ENCODE measurements around the gene PTDSS2. TPM values are rescaled to one million over a fixed set of nuclear protein-coding genes. Genes with fewer than 3 reads are reported as not detected.

Gene PTDSS2
- total and polyA plus RNA-seq, 11 donors: 20.3 to 43.0 (median 25.7) TPM

- peaks cover 0 to 1% (median 0%) of the 10 kb centered on the region in 9 donors for H3K36me3 ChIP-seq
- H3K9me3 ChIP-seq: no peaks in the 10 kb centered on the region
- intact Hi-C loops (cut with DNase I): no loop called here
- no peak overlapping the region for H3K27ac ChIP-seq
- H3K4me1 ChIP-seq: peaks cover 7 to 17% (median 13%) of the 10 kb centered on the region in 12 donors
- no peak for TF ChIP-seq POLR2A (IDR thresholded peaks at IDR 0.05)
- TF ChIP-seq CTCF (IDR thresholded peaks at IDR 0.05): no peak
- 87 to 92% (median 89%) methylated on average over 17 to 22 of the region's 22 CpGs for WGBS, 4 donors
- DNase-seq (peak in 1 of 5 donors; percentile 37), ATAC-seq (no peak)
- H3K4me3 ChIP-seq: no peak overlapping the region
- no peaks in the 10 kb centered on the region for H3K27me3 ChIP-seq
These were observed 24.1 kb downstream of the PTDSS2 start for GRCh38 chr11:473962-474785.

GRCh38 chr11:474914-475506 is 24.9 kb downstream of the PTDSS2 start:
- no peak for TF ChIP-seq POLR2A (IDR thresholded peaks at IDR 0.05)
- no peak for TF ChIP-seq CTCF (IDR thresholded peaks at IDR 0.05)
- intact Hi-C loops (cut with DNase I): no loop called here
- no peak for ATAC-seq

GRCh38 chr11:475941-476340 is 25.9 kb downstream of the PTDSS2 start:
- no peak overlapping the region for H3K4me3 ChIP-seq
- ATAC-seq (no peak), DNase-seq (peak in 2 of 5 donors; percentile 18 to 32)
- no peaks in the 10 kb centered on the region for H3K27me3 ChIP-seq
- H3K27ac ChIP-seq: no peak overlapping the region
- intact Hi-C loops (cut with DNase I): no loop called here
- H3K9me3 ChIP-seq: no peaks in the 10 kb centered on the region
- H3K36me3 ChIP-seq: peaks cover 0 to 7% (median 0%) of the 10 kb centered on the region in 9 donors
- no peak for TF ChIP-seq CTCF (IDR thresholded peaks at IDR 0.05)
- TF ChIP-seq POLR2A (IDR thresholded peaks at IDR 0.05): no peak
- peaks cover 0 to 1% (median 0%) of the 10 kb centered on the region in 12 donors for H3K4me1 ChIP-seq
- WGBS, 4 donors: 94 to 97% (median 94%) methylated on average over 9 of the region's 9 CpGs

More at GRCh38 chr11:474914-475506, 24.9 kb downstream of the PTDSS2 start:
- Histone ChIP-seq H3K9me3 (no peaks in the 10 kb centered on the region), H3K27me3 (no peaks in the 10 kb centered on the region), H3K36me3 (peaks cover 0 to 7% (median 0%) of the 10 kb centered on the region in 9 donors), H3K4me1 (peaks cover 2 to 10% (median 6%) of the 10 kb centered on the region in 12 donors), H3K27ac (no peak overlapping the region), H3K4me3 (no peak overlapping the region)
- DNase-seq: peak in 1 of 5 donors; percentile 12
- 94 to 97% (median 96%) methylated on average over 48 of the region's 48 CpGs for WGBS, 4 donors

- 94 to 97% (median 96%) methylated on average over 12 to 15 of the region's 15 CpGs for WGBS, 4 donors
- DNase-seq (peak in 2 of 5 donors; percentile 10 to 43), ATAC-seq (no peak)
- Histone ChIP-seq H3K4me3 (no peak overlapping the region), H3K36me3 (peaks cover 0 to 7% (median 0%) of the 10 kb centered on the region in 9 donors), H3K27me3 (no peaks in the 10 kb centered on the region), H3K4me1 (no peaks in the 10 kb centered on the region), H3K9me3 (no peaks in the 10 kb centered on the region), H3K27ac (no peak overlapping the region)
- intact Hi-C loops (cut with DNase I): no loop called here
- TF ChIP-seq CTCF (IDR thresholded peaks at IDR 0.05) (no peak), POLR2A (IDR thresholded peaks at IDR 0.05) (no peak)
These were observed 26.3 kb downstream of the PTDSS2 start for GRCh38 chr11:476416-476815.

Measured in heart left ventricle (tissue), 16 donors.